HG03521 (cell line): Measurements from ENCODE around the gene ZNRF2.
"Not testable (repeated sequence)": the region's sequence is repeated elsewhere in the genome, so short reads cannot be mapped to it uniquely, and the experiment has no call there.

ENCODE experiments used
- ATAC-seq: cut with Tn5 transposase; IDR thresholded peaks from one replicate; pipeline ENCODE4 v1.9.1; 2021; ENCODE audit warnings: mild to moderate bottlenecking, moderate library complexity; ENCODE audit not compliant: unreplicated experiment

ZNRF2 gene

DNA sequence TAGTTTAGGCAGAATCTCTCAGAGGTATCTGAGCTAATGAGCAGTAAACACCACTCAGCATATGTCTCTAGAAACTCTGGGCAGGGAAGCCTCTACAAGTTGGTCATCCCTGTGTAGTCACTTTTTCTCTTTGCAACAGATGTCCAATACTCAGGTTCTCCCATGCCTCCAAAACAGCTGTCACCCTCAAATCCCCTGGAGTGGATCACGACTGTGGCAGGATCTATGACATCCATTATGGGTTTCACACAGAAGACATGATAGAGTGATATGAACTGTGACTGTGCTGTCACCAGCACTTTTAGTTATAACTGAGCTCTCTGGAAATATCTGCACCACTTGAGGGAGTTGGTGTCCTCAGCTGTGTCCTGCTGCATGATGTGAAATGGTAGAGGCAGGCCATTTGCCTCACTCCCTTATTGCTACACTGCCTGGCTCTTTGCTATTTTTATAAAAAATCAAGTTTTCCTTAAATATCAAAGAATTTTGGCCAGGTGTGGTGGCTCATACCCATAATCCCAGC is 24.1 kb upstream of the ZNRF2 start:
- ATAC-seq: no peak

DNA sequence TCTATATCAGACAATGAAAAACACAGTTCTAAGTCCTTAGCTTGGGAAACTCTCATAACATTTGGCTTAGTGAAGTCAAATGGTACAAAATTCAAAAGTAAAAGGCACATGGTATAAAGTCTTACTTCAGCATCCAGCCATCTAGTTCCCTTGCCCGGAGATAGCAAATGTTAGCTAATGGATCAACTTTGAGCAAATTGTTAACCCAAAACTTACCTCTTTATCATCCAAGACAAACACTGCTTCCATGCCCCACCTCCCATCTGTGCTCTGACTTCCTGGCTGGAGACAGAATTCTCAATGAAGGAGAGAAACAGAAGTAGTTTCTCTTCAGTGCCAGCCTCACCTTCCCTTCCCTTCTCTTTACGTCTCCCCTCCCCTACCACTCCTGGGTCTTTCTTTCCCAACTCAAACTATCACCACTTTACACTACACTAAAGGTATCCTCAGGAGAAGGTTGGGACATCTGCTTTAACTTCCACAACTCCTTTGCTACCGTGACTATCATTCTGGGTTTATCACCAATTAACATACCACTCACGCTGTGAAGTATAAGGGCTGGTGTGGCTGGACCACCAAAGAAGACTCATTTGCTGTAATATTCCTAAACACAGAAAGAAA is 21.2 kb upstream of the ZNRF2 start:
- ATAC-seq: no peak

DNA sequence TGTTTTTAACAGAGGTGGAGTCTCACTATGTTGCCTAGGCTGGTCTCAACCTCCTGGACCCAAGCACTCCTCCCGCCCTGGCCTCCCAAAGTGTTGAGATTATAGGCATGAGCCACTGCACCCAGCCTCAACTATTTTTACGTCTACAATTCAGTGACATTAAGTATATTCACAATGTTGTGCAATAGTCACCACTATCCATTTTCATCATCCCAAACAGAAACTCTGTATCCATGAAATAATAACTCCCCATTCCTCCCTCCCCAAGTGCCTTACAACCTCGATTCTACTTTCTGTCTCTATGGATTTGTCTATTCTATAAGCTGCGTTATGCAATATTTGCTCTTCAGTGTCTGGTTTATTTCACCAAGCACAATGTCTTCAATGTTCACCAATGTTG is 20.3 kb upstream of the ZNRF2 start:
- ATAC-seq: no peak

- ATAC-seq: not testable (repeated sequence)
Observed at GRCh38 chr7:30265189-30265588, 19.2 kb upstream of the ZNRF2 start.

DNA sequence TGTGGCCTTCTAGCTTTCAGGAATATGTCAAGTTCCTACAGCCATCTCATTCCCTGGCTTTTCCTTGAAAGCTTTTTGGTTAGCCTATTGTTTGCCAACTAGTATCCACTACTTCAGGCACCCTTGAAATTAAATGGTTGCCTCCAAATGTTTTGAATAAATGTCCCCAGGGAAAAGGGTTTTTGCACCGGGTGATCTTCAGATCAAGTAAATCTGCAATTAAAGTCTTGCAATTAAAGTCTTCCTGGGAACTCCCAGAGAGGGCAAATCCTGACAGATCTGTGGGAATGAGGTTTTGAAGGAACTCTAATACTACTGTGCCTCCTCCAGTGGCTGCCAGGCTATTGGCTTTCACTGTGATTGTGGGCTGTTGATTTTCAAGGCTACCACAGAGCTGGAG is 17.7 kb upstream of the ZNRF2 start:
- no peak for ATAC-seq

- no peak for ATAC-seq
Observed at GRCh38 chr7:30268586-30268985, 15.8 kb upstream of the ZNRF2 start.

GRCh38 chr7:30269490-30269889 is 14.9 kb upstream of the ZNRF2 start:
- no peak for ATAC-seq

DNA sequence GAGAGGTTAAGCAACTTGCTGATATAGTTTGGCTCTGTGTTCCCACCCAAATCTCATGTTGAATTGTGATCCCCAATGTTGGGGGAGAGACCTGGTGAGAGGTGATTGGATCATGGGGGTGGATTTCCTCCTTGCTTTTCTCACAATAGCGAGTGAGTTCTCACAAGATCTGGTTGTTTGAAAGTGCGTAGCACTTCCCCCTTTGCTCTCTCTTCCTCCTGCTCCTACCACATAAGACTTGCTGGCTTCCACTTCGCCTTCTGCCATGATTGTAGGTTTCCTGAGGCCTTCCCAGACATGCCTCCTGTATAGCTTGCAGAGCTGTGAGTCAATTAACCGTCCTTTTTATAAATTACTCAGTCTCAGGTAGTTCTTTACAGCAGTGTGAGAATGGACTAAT is 13.5 kb upstream of the ZNRF2 start:
- no peak for ATAC-seq

GRCh38 chr7:30272126-30272525 is 12.3 kb upstream of the ZNRF2 start:
- ATAC-seq: no peak

- ATAC-seq: no peak
Observed at GRCh38 chr7:30273552-30273951, 10.8 kb upstream of the ZNRF2 start.

DNA sequence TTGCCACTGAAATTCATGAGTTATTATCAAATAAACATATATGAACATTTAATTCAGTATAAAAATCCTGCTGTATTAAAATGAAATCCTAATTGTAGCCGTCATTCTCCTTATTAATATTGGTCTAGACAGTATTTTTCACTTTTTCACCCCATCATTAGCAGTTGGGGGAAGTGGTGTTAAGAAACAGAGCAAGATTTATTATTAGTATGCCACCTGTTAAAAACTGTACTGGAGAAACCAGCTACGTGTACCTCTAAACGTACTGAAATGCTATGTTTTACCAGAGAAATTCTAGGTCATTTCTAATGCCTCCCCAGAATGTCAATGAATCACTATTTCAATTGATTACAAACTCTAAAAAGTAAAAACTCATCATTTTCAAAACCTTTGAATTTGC is 9.8 kb upstream of the ZNRF2 start:
- ATAC-seq: no peak

- ATAC-seq: no peak
Observed at GRCh38 chr7:30276203-30276900, 8.0 kb upstream of the ZNRF2 start.

DNA sequence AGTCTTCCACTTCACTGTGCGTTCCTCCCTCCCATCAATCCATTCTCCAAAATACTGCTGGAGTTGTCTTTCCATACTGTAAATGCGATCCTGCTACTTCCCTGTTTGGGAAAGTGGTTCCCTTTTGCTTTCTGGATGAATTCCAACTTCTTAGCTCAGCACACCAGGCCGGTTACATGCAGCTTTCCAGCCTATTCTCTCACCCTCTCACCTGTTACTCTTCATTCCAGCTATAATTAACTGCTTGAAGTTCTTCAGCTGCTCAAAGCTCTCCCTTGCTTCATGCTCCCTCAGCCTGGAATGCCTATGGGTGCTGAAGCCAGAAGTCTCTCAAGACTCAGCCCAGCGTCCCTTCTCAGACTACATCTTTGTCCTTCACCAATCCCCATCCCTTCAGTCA is 6.0 kb upstream of the ZNRF2 start:
- no peak for ATAC-seq

DNA sequence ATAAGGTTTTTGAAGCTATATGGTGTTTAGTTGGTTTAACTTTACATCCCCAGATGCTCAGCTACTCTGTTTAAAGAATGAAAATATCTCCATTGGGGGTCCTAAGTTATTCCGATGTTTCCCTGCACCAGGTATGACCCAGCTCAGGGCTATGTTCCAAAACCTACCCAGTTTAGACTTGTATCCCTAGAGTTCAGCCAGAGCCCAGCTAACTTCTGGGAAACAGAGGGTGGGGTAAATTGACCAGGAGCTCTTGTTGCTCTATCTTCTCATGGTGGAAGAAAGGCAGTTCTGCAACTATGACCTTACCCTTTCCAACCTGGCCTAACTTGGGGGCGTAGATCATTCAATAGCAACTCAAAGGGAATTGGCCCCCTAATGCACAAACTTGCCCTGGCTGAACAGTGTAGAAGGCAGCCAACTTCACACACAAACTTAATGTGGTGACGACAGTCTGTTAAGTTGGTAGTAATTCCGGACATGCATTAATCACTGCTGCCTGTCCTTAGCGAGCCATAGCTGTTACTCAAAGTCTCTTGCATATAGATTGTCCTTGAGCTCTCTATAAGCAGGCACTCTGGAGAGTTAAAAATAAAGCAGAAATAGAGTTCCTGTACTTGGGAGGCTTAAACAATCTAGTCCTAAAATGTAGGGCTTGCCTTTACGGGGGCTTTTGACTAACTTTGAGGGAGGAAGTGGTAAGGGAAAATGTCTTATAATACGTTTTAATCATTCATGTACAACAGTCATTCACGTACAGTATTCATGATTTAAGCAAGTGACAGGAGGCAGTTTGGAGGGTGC is 5.3 kb upstream of the ZNRF2 start:
- no peak for ATAC-seq

- ATAC-seq: no peak
Observed at GRCh38 chr7:30279653-30279904, 4.8 kb upstream of the ZNRF2 start.

DNA sequence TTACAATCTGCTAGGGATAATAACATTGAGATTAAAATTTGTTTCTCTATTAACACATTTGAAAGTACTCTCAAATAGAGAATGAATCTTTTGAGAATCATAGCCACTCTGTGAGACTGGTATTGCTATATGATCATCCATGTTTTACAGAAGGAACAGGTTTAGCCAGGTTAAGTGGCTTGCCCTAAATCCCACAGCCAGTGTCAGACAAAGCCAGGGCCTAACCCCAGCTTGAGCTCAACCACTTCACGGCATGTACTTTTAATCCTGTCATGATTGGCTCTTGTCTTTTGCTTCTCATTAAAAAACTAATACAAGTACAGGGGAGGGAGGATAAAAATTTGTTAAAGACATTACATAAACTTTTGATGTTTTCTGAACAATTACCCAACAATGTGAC is 3.8 kb upstream of the ZNRF2 start:
- ATAC-seq: no peak

GRCh38 chr7:30281263-30281662 is 3.1 kb upstream of the ZNRF2 start:
- ATAC-seq: no peak

- no peak for ATAC-seq
Observed at GRCh38 chr7:30281791-30282190, 2.6 kb upstream of the ZNRF2 start.

- ATAC-seq: no peak
Observed at GRCh38 chr7:30282735-30283134, 1.7 kb upstream of the ZNRF2 start.

GRCh38 chr7:30285067-30285535 is 704 bp downstream of the ZNRF2 start:
- ATAC-seq: peak; percentile 18

DNA sequence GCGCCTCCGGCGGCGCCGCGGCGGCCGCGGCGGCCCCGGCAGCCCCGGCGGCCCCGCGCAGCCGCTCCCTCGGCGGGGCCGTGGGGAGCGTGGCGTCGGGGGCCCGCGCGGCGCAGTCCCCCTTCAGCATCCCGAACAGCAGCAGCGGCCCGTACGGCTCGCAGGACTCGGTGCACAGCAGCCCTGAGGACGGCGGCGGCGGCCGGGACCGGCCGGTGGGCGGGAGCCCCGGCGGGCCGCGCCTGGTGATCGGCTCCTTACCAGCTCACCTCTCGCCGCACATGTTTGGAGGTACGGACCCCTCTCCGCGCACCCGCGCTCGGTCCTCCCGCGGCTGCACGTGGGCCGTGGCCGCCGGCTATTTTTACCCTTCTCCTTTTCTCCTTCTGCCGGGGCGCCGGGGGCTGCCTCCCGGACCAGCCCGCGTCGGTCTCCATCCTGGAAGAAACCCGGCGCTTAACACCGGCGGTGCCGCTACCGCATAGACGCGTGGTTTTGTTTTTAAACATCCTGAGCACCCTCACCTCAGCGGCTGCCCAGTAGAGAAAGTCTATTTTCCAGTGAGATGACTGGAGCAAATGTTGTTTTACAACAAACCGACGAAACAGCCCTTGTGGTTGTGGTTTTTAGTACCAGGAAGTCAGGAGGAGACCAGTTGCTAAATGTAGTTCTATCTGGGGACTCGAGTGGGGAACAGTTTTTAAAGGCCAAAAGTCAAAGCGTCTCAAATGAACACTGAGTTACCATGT is 1.3 kb downstream of the ZNRF2 start:
- peak; percentile 3 for ATAC-seq
